Neural progenitor cell (in vitro differentiated cells): ENCODE measurements around the gene PRPF31. TPM values are rescaled to one million over a fixed set of nuclear protein-coding genes. Genes with fewer than 3 reads are reported as not detected.

Experiments used
- DNase-seq: peaks from one replicate; pipeline ENCODE4 v3.0.0-alpha.2; 2016; ENCODE audit warnings: low spot score
- H2AFZ ChIP-seq: fragments of 200-600 bp; sonication (generic); replicated peaks from 2 replicates; pipeline ENCODE4 v1.6.1; 2016; ENCODE audit warnings: antibody characterized with exemption
- H3F3A ChIP-seq: fragments of 200-600 bp; sonication (generic); 2 replicates; pipeline ENCODE4 v1.6.1; 2016; ENCODE audit warnings: antibody characterized with exemption, low read depth
- H3K27ac ChIP-seq: fragments of 200-600 bp; sonication (generic); 2 replicates; pipeline ENCODE4 v1.5.1; 2016; ENCODE audit warnings: mild to moderate bottlenecking
- H3K27me3 ChIP-seq: fragments of 200-600 bp; sonication (generic); 2 replicates; pipeline ENCODE4 v1.6.1; 2016; ENCODE audit warnings: mild to moderate bottlenecking, moderate library complexity
- H3K36me3 ChIP-seq: fragments of 200-600 bp; sonication (generic); 2 replicates; pipeline ENCODE4 v1.5.1; 2016
- H3K4me1 ChIP-seq: fragments of 200-600 bp; sonication (generic); 2 replicates; pipeline ENCODE4 v1.6.1; 2016; ENCODE audit warnings: mixed run types
- H3K4me2 ChIP-seq: fragments of 200-600 bp; sonication (generic); 2 replicates; pipeline ENCODE4 v1.6.1; 2016
- H3K4me3 ChIP-seq: fragments of 200-600 bp; sonication (generic); 2 replicates; pipeline ENCODE4 v1.5.1; 2016
- H3K79me2 ChIP-seq: fragments of 200-600 bp; sonication (generic); 2 replicates; pipeline ENCODE4 v1.6.1; 2016; ENCODE audit warnings: low read depth
- H3K9ac ChIP-seq: fragments of 200-600 bp; sonication (generic); 2 replicates; pipeline ENCODE4 v1.6.1; 2016
- H3K9me3 ChIP-seq: fragments of 200-600 bp; sonication (generic); 2 replicates; pipeline ENCODE4 v1.5.1; 2016; ENCODE audit warnings: low read depth
- H4K20me1 ChIP-seq: fragments of 200-600 bp; sonication (generic); 2 replicates; pipeline ENCODE4 v1.6.1; 2016; ENCODE audit warnings: low read depth
- H3K27ac Mint-ChIP-seq: 3 replicates; pipeline ENCODE4 v1.8.0; 2021; ENCODE audit warnings: mixed read lengths
- H3K27me3 Mint-ChIP-seq: 2 replicates; pipeline ENCODE4 v1.8.0; 2022; ENCODE audit warnings: low read depth, mild to moderate bottlenecking, inconsistent platforms, moderate library complexity, mixed read lengths; ENCODE audit not compliant: insufficient read depth
- H3K36me3 Mint-ChIP-seq: 3 replicates; pipeline ENCODE4 v1.8.0; 2021; ENCODE audit warnings: mixed read lengths
- H3K4me1 Mint-ChIP-seq: 3 replicates; pipeline ENCODE4 v1.8.0; 2021; ENCODE audit warnings: mixed read lengths
- H3K4me3 Mint-ChIP-seq: 3 replicates; pipeline ENCODE4 v1.8.0; 2021; ENCODE audit warnings: mild to moderate bottlenecking, moderate library complexity, mixed read lengths
- H3K9me3 Mint-ChIP-seq: 3 replicates; pipeline ENCODE4 v1.8.0; 2020; ENCODE audit warnings: mixed read lengths
- EZH2 ChIP-seq: fragments of 200-600 bp; sonication (generic); IDR thresholded peaks from 2 replicates; pipeline ENCODE4 v1.6.1; 2017; ENCODE audit warnings: antibody characterized with exemption, mild to moderate bottlenecking, moderate library complexity
- EZH2phosphoT487 ChIP-seq: fragments of 200-600 bp; sonication (generic); IDR thresholded peaks from 2 replicates; pipeline ENCODE4 v1.6.1; 2017; ENCODE audit warnings: antibody characterized with exemption
- total RNA-seq: library from RNA; depleted of rRNA; stranded (reverse); fragments of >200 nt; gene quantifications from 2 replicates; pipeline ENCODE4 v1.2.3, GENCODE V29; 2015; ENCODE audit warnings: low replicate concordance
- TF ChIP-seq, protein P1 (sequence below): fragments of 200-600 bp; sonication (generic); IDR thresholded peaks from 2 replicates; pipeline ENCODE4 v1.5.1; 2017; ENCODE audit warnings: antibody characterized with exemption, mild to moderate bottlenecking

PRPF31 gene
- total RNA-seq, 1 donor from 2014 or later, result 64.4 TPM

DNA sequence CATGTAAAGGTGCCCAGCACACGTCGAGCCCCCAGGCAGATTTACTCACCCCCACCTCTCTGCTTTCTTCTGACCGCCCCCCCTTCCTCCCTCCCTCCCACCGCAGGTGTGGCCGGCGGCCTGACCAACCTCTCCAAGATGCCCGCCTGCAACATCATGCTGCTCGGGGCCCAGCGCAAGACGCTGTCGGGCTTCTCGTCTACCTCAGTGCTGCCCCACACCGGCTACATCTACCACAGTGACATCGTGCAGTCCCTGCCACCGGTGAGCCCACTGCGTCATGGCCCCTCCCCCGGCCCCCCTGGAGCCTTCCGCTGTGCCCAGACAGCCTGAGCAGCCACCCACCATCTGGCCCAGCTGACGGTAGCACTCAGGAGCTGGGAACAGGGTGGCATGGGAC lies 8.8 kb downstream of the PRPF31 start:
- H3K4me1 ChIP-seq, result no peaks in the 10 kb centered on the region
- H3K79me2 ChIP-seq, result no peaks in the 10 kb centered on the region
- H3K27ac Mint-ChIP-seq, result no peak overlapping the region
- no peak for DNase-seq
- H3K27me3 Mint-ChIP-seq, result peaks cover 6% of the 10 kb centered on the region
- no peaks in the 10 kb centered on the region for H3K36me3 ChIP-seq
- no peaks in the 10 kb centered on the region for H3K27me3 ChIP-seq
- no peaks in the 10 kb centered on the region for H3K9me3 Mint-ChIP-seq
- H2AFZ ChIP-seq, result no peak overlapping the region
- TF ChIP-seq, protein P1, sequence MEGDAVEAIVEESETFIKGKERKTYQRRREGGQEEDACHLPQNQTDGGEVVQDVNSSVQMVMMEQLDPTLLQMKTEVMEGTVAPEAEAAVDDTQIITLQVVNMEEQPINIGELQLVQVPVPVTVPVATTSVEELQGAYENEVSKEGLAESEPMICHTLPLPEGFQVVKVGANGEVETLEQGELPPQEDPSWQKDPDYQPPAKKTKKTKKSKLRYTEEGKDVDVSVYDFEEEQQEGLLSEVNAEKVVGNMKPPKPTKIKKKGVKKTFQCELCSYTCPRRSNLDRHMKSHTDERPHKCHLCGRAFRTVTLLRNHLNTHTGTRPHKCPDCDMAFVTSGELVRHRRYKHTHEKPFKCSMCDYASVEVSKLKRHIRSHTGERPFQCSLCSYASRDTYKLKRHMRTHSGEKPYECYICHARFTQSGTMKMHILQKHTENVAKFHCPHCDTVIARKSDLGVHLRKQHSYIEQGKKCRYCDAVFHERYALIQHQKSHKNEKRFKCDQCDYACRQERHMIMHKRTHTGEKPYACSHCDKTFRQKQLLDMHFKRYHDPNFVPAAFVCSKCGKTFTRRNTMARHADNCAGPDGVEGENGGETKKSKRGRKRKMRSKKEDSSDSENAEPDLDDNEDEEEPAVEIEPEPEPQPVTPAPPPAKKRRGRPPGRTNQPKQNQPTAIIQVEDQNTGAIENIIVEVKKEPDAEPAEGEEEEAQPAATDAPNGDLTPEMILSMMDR, result no peak
- no peak for TF ChIP-seq EZH2phosphoT487
- no peak for TF ChIP-seq EZH2
- no peak overlapping the region for H3K4me3 ChIP-seq
- no peaks in the 10 kb centered on the region for H3K4me1 Mint-ChIP-seq
- no peaks in the 10 kb centered on the region for H4K20me1 ChIP-seq
- peaks cover 22% of the 10 kb centered on the region for H3K36me3 Mint-ChIP-seq
- H3K9me3 ChIP-seq, result no peaks in the 10 kb centered on the region
- no peak overlapping the region for H3K4me3 Mint-ChIP-seq
- no peaks in the 10 kb centered on the region for H3F3A ChIP-seq
- no peak overlapping the region for H3K4me2 ChIP-seq
- no peak overlapping the region for H3K27ac ChIP-seq
- no peak overlapping the region for H3K9ac ChIP-seq

DNA sequence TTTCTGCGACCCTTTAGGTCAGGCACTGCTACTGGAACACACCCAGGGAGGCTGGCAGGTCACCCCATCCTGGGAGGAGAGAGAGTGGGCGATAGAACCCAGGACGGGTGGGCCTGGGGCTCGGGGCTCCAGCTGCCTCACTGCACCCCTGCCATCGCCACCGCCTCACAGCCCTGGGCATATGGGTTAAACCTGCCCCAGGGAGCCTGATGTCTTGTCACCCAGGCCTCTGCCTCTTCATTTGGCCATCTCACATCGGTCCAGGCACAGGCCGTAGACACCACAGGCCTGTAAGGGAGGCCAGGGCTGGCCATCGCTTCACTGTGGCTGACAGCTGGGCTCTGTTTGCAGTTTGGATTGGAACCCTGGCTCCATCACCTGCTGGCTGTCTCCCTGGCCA lies 10.2 kb downstream of the PRPF31 start:
- H3K9me3 ChIP-seq, result no peaks in the 10 kb centered on the region
- Mint-ChIP-seq H3K36me3 (peaks cover 18% of the 10 kb centered on the region), H3K27me3 (peaks cover 6% of the 10 kb centered on the region), H3K4me3 (no peak overlapping the region), H3K9me3 (no peaks in the 10 kb centered on the region), H3K4me1 (no peaks in the 10 kb centered on the region), H3K27ac (no peak overlapping the region)
- TF ChIP-seq, protein P1, result no peak
- TF ChIP-seq EZH2 (no peak), EZH2phosphoT487 (no peak)
- H3K79me2 ChIP-seq, result no peaks in the 10 kb centered on the region
- H3K27ac ChIP-seq, result no peak overlapping the region
- H3K4me3 ChIP-seq, result no peak overlapping the region
- no peaks in the 10 kb centered on the region for H3K36me3 ChIP-seq
- H4K20me1 ChIP-seq, result no peaks in the 10 kb centered on the region
- H3F3A ChIP-seq, result no peaks in the 10 kb centered on the region
- H3K4me2 ChIP-seq, result no peak overlapping the region
- no peak overlapping the region for H2AFZ ChIP-seq
- H3K9ac ChIP-seq, result no peak overlapping the region
- H3K27me3 ChIP-seq, result no peaks in the 10 kb centered on the region
- DNase-seq, result no peak
- H3K4me1 ChIP-seq, result no peaks in the 10 kb centered on the region

DNA sequence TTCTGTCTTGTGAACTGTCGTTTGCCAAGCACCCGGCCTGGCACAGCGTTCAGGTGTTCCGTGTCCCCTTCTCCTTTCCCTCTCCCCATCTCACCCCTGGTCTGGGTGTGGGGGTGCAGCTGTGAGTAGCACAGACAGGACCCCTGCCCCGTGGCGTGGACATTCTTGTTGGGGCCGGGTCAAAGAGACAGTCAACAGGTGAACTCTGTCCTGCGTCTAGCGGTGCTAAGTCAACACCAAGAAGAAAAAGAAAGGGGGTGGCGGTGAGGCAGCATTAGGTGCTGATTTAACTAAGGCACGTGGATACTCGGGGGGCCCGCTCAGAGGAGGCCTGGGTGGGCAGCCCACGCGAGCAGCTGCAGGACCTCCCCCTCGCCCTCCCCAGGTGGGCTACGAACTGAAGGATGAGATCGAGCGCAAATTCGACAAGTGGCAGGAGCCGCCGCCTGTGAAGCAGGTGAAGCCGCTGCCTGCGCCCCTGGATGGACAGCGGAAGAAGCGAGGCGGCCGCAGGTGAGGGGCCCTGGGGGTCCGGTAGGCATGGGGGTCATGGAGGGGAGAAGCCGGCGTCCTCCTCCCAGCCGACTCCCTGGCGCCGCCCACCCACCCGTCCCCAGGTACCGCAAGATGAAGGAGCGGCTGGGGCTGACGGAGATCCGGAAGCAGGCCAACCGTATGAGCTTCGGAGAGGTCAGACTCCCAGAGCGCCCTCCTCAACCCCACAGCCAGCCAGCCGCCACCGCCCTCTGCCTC lies 12.3 kb downstream of the PRPF31 start:
- peaks cover 2% of the 10 kb centered on the region for H3K27me3 Mint-ChIP-seq
- no peak overlapping the region for H3K4me3 Mint-ChIP-seq
- no peaks in the 10 kb centered on the region for H3K4me1 ChIP-seq
- H3K27ac Mint-ChIP-seq, result no peak overlapping the region
- H3K4me1 Mint-ChIP-seq, result no peaks in the 10 kb centered on the region
- DNase-seq, result no peak
- no peaks in the 10 kb centered on the region for H3K27me3 ChIP-seq
- no peaks in the 10 kb centered on the region for H3K79me2 ChIP-seq
- no peaks in the 10 kb centered on the region for H3K36me3 ChIP-seq
- H4K20me1 ChIP-seq, result no peaks in the 10 kb centered on the region
- no peaks in the 10 kb centered on the region for H3K9me3 Mint-ChIP-seq
- no peak overlapping the region for H3K27ac ChIP-seq
- no peak overlapping the region for H3K9ac ChIP-seq
- peaks cover 18% of the 10 kb centered on the region for H3K36me3 Mint-ChIP-seq
- H2AFZ ChIP-seq, result no peak overlapping the region
- no peaks in the 10 kb centered on the region for H3K9me3 ChIP-seq
- H3K4me3 ChIP-seq, result no peak overlapping the region
- TF ChIP-seq EZH2phosphoT487 (no peak), EZH2 (no peak)
- H3F3A ChIP-seq, result no peaks in the 10 kb centered on the region
- H3K4me2 ChIP-seq, result no peak overlapping the region

DNA sequence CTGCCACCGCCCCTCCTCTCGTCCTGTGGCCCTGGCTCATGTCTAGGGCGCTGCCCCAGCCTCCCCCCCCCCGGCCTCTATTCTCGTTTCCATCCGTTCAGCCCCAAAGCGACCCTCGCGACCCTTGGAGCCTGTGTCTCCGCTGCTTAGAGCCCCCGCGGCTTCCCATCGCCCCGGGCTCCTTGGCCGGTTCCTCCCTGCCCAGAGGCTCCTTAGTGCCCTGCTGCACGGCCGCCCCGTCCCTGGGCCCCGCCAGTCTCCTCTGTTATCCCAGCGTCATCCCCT lies 12.8 kb downstream of the PRPF31 start:
- Histone ChIP-seq H3K4me3 (no peak overlapping the region), H3K79me2 (no peaks in the 10 kb centered on the region), H3K9ac (no peak overlapping the region), H3K4me2 (no peak overlapping the region), H3K27ac (no peak overlapping the region), H3K27me3 (no peaks in the 10 kb centered on the region), H3K4me1 (no peaks in the 10 kb centered on the region), H4K20me1 (no peaks in the 10 kb centered on the region), H3K36me3 (no peaks in the 10 kb centered on the region), H3K9me3 (no peaks in the 10 kb centered on the region), H2AFZ (no peak overlapping the region), H3F3A (no peaks in the 10 kb centered on the region)
- peaks cover 16% of the 10 kb centered on the region for H3K36me3 Mint-ChIP-seq
- no peak overlapping the region for H3K27ac Mint-ChIP-seq
- no peaks in the 10 kb centered on the region for H3K4me1 Mint-ChIP-seq
- H3K4me3 Mint-ChIP-seq, result no peak overlapping the region
- TF ChIP-seq EZH2 (no peak), EZH2phosphoT487 (no peak)
- TF ChIP-seq, protein P1, result no peak
- H3K27me3 Mint-ChIP-seq, result peaks cover 2% of the 10 kb centered on the region
- no peaks in the 10 kb centered on the region for H3K9me3 Mint-ChIP-seq
- no peak for DNase-seq
